Lung (tissue), 12 donors: ENCODE results near the gene TM7SF2. TPM values are rescaled to one million over a fixed set of nuclear protein-coding genes. Genes with fewer than 3 reads are reported as not detected.
"Not testable (repeated sequence)": the region's sequence is repeated elsewhere in the genome, so short reads cannot be mapped to it uniquely, and the experiment has no call there.

Experiments
- ATAC-seq: fragments of 200-7000 bp; cut with Tn5 transposase; one replicate; pipeline ENCODE4 v1.9.1; 2020; ENCODE audit warnings: moderate number of reproducible peaks; ENCODE audit not compliant: insufficient read depth, low FRiP score
- DNase-seq, 3 donors: peaks; one replicate each; pipeline ENCODE4 v3.0.0-alpha.2; 2013 to 2017
- H3K27ac ChIP-seq, 2 donors: one replicate each; pipeline ENCODE4 v1.5.1; 2013; ENCODE audit warnings: mild to moderate bottlenecking in 2 of 2, moderate library complexity in 2 of 2, control low read depth in 1 of 2, inconsistent platforms in 1 of 2, low read depth in 1 of 2, low read length in 1 of 2
- H3K27me3 ChIP-seq, 3 donors: one replicate each; pipeline ENCODE4 v1.5.1; 2013; ENCODE audit warnings: low read length in 2 of 3; ENCODE audit not compliant: control insufficient read depth in 3 of 3, insufficient read depth in 3 of 3
- H3K36me3 ChIP-seq, 4 donors: one replicate each; pipeline ENCODE4 v1.5.1; 2013; ENCODE audit warnings: low read length in 4 of 4, mild to moderate bottlenecking in 1 of 4, moderate library complexity in 1 of 4; ENCODE audit not compliant: control insufficient read depth in 4 of 4, insufficient read depth in 4 of 4
- H3K4me1 ChIP-seq, 5 donors: one replicate each; pipeline ENCODE4 v1.5.1; 2013; ENCODE audit warnings: low read length in 5 of 5, mild to moderate bottlenecking in 2 of 5, moderate library complexity in 1 of 5; ENCODE audit not compliant: control insufficient read depth in 5 of 5, insufficient read depth in 5 of 5
- H3K4me3 ChIP-seq: one replicate; pipeline ENCODE4 v1.5.1; 2013; ENCODE audit warnings: mild to moderate bottlenecking, control low read depth, moderate library complexity
- H3K9ac ChIP-seq, 2 donors: one replicate each; pipeline ENCODE4 v1.5.1; 2013; ENCODE audit warnings: low read length in 2 of 2, control low read depth in 1 of 2; ENCODE audit not compliant: insufficient read depth in 1 of 2
- H3K9me3 ChIP-seq, 4 donors: one replicate each; pipeline ENCODE4 v1.5.1; 2013; ENCODE audit warnings: low read length in 3 of 4, mild to moderate bottlenecking in 1 of 4, moderate library complexity in 1 of 4; ENCODE audit not compliant: control insufficient read depth in 4 of 4, insufficient read depth in 3 of 4
- CTCF ChIP-seq: IDR thresholded peaks from 2 replicates; pipeline ENCODE4 v1.5.1; 2012; ENCODE audit warnings: mild to moderate bottlenecking; ENCODE audit errors: control extremely low read depth, extremely low read depth
- WGBS, 2 donors: extraction: QIAGEN DNeasy Blood & Tissue Kit; methylation state at CpG; one replicate each; pipeline ENCODE4 v1.1.7; 2013; 5-methylcytosine and 5-hydroxymethylcytosine counted together
- polyA plus RNA-seq, 2 donors: library from polyadenylated mRNA; stranded (reverse); fragments of 200-250 nt; gene quantifications; one replicate each; pipeline ENCODE4 v1.2.1, GENCODE V29; 2013
- total RNA-seq, 2 donors: library from RNA; depleted of rRNA in 1 of 2; stranded (reverse); fragments of >200 nt in 1 of 2; gene quantifications; one replicate each; pipeline ENCODE4 v1.2.1, GENCODE V29; 2014 to 2021
- donor health status: control.
- donor health status: control.
- donor health status: Bipolar disorder and iron deficiency.
- donor health status: healthy.
- donor health status: DM: yes; HTN: yes; CAD: no.

Gene TM7SF2
- total and polyA plus RNA-seq, 4 donors, result 30.3 to 82.7 (median 54.7) TPM

GRCh38 chr11:65118097-65118837, 6.6 kb downstream of the TM7SF2 start:
- Histone ChIP-seq H3K27ac (no peak overlapping the region), H3K9ac (no peak overlapping the region), H3K36me3 (peaks cover 13 to 32% (median 20%) of the 10 kb centered on the region in 4 donors), H3K4me3 (no peak overlapping the region), H3K27me3 (no peaks in the 10 kb centered on the region), H3K9me3 (no peaks in the 10 kb centered on the region), H3K4me1 (peaks cover 5 to 31% (median 11%) of the 10 kb centered on the region in 5 donors)
- 88 to 90% methylated on average over 18 of the region's 18 CpGs for WGBS, 2 donors
- ATAC-seq, result no peak
- peak in 1 of 3 donors; percentile 27 for DNase-seq
- no peak for TF ChIP-seq CTCF

- not testable (repeated sequence) for DNase-seq, H3K27me3 ChIP-seq, H3K9me3 ChIP-seq, H3K27ac ChIP-seq, ATAC-seq, H3K4me3 ChIP-seq
- Histone ChIP-seq H3K9ac (peak overlapping the region in 1 of 2 donors; percentile 28), H3K36me3 (peaks cover 13 to 32% (median 20%) of the 10 kb centered on the region in 4 donors), H3K4me1 (peaks cover 0 to 27% (median 12%) of the 10 kb centered on the region in 5 donors)
- WGBS, 2 donors, result 89 to 94% methylated on average over 18 of the region's 18 CpGs
Measured at GRCh38 chr11:65118891-65119669, 7.4 kb downstream of the TM7SF2 start.

- TF ChIP-seq CTCF, result no peak
- DNase-seq (no peak), ATAC-seq (no peak)
- peaks cover 0 to 27% (median 12%) of the 10 kb centered on the region in 5 donors for H3K4me1 ChIP-seq
- H3K9ac ChIP-seq, result no peak overlapping the region
- no peaks in the 10 kb centered on the region for H3K27me3 ChIP-seq
- no peak overlapping the region for H3K4me3 ChIP-seq
- no peak overlapping the region for H3K27ac ChIP-seq
- H3K36me3 ChIP-seq, result peaks cover 14 to 32% (median 22%) of the 10 kb centered on the region in 4 donors
- no peaks in the 10 kb centered on the region for H3K9me3 ChIP-seq
Measured at GRCh38 chr11:65119670-65119995, 8.0 kb downstream of the TM7SF2 start.

GRCh38 chr11:65120831-65121230, 9.2 kb downstream of the TM7SF2 start:
- Histone ChIP-seq H3K36me3 (peaks cover 15 to 43% (median 28%) of the 10 kb centered on the region in 4 donors), H3K9ac (peak overlapping the region in 1 of 2 donors; percentile 94), H3K4me1 (peaks cover 0 to 27% (median 10%) of the 10 kb centered on the region in 5 donors), H3K4me3 (no peak overlapping the region), H3K9me3 (no peaks in the 10 kb centered on the region), H3K27me3 (no peaks in the 10 kb centered on the region), H3K27ac (peak overlapping the region; percentile 30 to 92)
- WGBS, 2 donors, result 86 to 100% methylated on average over 3 of the region's 3 CpGs
- DNase-seq, result no peak
- ATAC-seq, result no peak
- no peak for TF ChIP-seq CTCF
